ENCODE results near the gene NAV3.

NAV3 gene

DNA sequence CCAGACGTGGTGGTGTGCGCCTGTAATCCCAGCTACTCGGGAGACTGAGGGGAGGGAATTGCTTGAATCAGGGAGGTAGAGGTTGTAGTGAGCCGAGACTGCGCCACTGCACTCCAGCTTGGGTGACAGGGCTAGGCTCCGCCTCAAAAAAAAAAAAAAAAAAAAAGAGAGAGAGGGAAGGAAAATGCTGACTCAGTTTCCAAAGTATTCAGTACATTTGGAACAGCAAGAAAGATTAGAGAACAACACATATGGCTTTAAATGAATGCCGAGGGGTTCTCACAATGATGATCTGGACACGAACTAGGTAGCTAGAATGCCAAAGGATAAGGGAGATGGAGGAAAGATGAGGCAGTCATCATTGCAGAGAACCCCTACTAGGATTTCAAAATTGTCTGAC lies 97.4 kb downstream of the NAV3 start:
- Mint-ChIP-seq H3K36me3 (no peaks in the 10 kb centered on the region), H3K27ac (no peak overlapping the region), H3K9me3 (peaks cover 2% of the 10 kb centered on the region), H3K4me1 (no peaks in the 10 kb centered on the region), H3K4me3 (no peak overlapping the region), H3K27me3 (no peaks in the 10 kb centered on the region)
- no peak for DNase-seq
- CTCF ChIA-PET = no interaction called here

DNA sequence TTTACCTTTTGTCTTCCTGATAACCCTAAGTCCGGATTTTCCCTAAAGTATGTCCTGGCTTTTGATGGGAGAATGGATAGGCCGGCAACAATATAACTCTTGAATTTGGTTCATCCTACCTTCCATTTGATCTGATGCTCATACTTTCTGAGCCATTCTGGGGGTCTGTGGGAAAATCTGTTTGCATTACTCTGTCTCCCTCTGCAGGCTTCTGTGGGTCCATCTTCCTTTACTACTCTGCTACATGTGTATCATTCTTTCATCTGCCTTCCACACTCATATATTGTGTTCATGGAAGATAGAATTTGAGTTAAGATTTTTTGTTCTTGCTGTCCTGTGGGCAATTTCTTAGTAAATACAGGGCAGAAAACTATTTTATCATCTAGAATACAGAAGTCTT lies 101.5 kb downstream of the NAV3 start:
- CTCF ChIA-PET = no interaction called here
- DNase-seq = no peak
- Mint-ChIP-seq H3K27ac (no peak overlapping the region), H3K36me3 (no peaks in the 10 kb centered on the region), H3K4me1 (no peaks in the 10 kb centered on the region), H3K27me3 (no peaks in the 10 kb centered on the region), H3K9me3 (peaks cover 2% of the 10 kb centered on the region), H3K4me3 (no peak overlapping the region)

DNA sequence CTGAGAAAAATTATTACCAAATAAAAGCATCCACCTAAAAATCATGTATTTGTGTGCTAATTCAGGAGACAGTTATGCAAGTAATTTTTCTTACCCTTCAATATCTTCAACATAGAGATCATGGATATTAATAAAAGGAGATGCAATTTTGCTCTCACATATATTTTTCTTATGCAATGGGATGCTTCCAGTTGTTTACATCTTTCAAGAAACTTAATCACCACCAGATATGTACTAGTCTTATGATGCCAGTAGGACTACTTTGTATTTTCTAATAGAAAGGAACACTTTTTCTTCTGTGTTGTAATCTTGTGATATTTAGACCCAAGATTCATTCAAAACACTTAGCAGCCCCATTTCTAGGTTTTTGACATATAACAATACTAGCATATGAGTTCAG lies 107.6 kb downstream of the NAV3 start:
- peaks cover 2% of the 10 kb centered on the region for H3K9me3 Mint-ChIP-seq
- H3K4me3 Mint-ChIP-seq = no peak overlapping the region
- H3K27me3 Mint-ChIP-seq = no peaks in the 10 kb centered on the region
- no peaks in the 10 kb centered on the region for H3K4me1 Mint-ChIP-seq
- no peak overlapping the region for H3K27ac Mint-ChIP-seq
- DNase-seq = no peak
- CTCF ChIA-PET = no interaction called here
- H3K36me3 Mint-ChIP-seq = no peaks in the 10 kb centered on the region

DNA sequence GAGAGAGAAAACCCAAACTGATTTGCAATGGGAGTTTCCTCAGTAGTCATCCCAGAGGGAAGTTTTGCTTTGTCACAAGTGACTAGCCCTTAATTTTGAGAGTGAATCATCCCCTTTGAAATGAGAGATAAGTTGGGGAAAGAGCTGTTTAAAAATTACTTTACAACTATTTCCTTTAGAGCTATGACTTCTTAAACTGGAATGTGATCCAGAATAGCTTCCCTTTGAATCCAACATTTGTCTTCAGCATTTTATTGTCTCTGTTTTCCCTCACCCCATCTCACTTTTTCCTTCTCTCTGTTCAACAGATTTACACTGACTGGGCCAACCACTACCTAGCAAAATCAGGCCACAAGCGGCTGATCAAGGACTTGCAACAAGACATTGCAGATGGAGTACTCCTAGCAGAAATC lies 109.3 kb downstream of the NAV3 start:
- Mint-ChIP-seq H3K9me3 (peaks cover 2% of the 10 kb centered on the region), H3K36me3 (no peaks in the 10 kb centered on the region), H3K4me1 (no peaks in the 10 kb centered on the region), H3K27me3 (no peaks in the 10 kb centered on the region), H3K4me3 (no peak overlapping the region), H3K27ac (no peak overlapping the region)
- CTCF ChIA-PET = no interaction called here
- no peak for DNase-seq

DNA sequence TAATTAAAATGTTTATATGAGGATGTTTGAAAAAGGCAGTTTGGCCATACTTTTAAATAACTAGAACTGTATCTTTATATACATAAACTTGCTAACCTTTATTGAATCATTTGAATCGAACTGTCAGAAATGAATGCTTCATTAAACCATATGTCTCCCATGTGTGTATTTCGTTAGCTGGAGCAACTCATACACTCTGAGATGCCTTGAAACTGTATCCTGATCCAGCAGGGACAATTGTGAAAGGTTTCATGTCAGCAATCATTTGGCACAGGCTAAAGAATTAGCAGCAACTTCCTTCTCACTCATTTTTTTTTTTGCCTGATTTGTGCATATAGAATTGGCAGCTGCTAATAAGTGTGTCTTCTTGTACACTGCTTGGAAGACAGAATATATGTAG lies 109.9 kb downstream of the NAV3 start:
- DNase-seq = no peak
- H3K4me1 Mint-ChIP-seq = no peaks in the 10 kb centered on the region
- CTCF ChIA-PET = no interaction called here
- H3K9me3 Mint-ChIP-seq = peaks cover 2% of the 10 kb centered on the region
- H3K4me3 Mint-ChIP-seq = no peak overlapping the region
- no peaks in the 10 kb centered on the region for H3K27me3 Mint-ChIP-seq
- H3K27ac Mint-ChIP-seq = no peak overlapping the region
- no peaks in the 10 kb centered on the region for H3K36me3 Mint-ChIP-seq

DNA sequence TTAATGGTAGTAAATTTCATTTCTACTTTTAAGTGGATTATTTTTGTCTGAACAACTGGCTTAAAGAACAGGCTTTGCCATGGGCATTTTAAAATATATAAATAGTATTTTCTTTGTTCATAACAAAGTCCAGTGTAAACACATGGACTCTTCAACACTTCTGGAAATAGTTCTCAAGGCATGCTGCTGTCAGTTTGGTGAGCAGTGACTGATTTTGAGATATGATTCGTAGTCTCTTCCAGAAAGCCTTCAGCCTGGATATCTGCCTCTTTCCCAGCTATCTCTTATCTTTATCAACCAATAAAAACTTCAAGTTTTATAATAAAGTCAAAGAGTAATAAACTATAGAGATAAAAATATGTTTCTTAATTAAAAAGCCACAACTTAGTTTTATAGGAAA lies 110.7 kb downstream of the NAV3 start:
- no peak for DNase-seq
- CTCF ChIA-PET = no interaction called here
- no peaks in the 10 kb centered on the region for H3K36me3 Mint-ChIP-seq
- no peaks in the 10 kb centered on the region for H3K27me3 Mint-ChIP-seq
- no peak overlapping the region for H3K4me3 Mint-ChIP-seq
- no peak overlapping the region for H3K27ac Mint-ChIP-seq
- H3K4me1 Mint-ChIP-seq = no peaks in the 10 kb centered on the region
- peaks cover 2% of the 10 kb centered on the region for H3K9me3 Mint-ChIP-seq

DNA sequence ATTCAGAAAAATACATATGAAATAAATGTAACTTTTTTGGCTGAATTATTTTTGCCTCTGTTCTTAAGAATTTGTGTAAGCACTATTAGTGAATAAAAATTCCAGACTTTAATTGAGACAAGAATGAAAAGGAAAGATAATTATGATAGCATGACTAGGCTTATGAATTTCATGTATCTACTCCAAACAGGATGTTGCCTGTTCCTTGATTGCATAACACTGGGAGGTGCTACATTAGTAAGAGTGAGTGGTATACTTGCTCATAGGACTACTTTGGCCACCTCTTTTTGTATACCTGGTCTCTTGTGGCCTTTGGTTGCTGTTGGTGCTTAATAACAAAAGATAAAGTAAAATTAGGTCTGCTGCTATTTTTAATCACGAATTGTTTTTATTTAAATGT lies 112.8 kb downstream of the NAV3 start:
- Mint-ChIP-seq H3K9me3 (peaks cover 2% of the 10 kb centered on the region), H3K4me1 (no peaks in the 10 kb centered on the region), H3K36me3 (no peaks in the 10 kb centered on the region), H3K27me3 (no peaks in the 10 kb centered on the region), H3K4me3 (no peak overlapping the region), H3K27ac (no peak overlapping the region)
- CTCF ChIA-PET = no interaction called here
- no peak for DNase-seq

DNA sequence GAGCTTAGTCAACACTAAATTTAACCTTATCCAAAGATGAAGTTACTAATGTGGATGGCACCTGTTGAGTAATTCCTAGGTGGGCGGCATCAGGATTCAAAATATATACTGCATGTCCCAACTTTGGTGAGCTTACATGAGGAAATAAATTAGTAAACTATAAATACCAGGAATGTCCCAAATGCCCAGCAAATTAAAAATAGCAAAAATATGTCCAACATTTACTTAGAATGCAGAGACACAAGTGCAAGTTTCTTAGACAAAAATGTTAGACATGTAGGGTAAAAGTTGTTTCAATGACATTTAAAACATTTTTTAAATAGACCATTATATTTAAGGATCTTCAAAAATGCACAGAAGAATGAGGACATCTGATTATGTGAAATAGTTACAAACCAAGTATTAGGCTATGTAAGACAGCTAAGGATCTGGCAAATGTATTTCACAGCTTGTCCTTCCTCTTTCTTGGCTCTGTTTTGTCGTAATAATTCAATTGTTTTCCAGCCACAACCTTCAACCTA lies 115.9 kb downstream of the NAV3 start:
- no peaks in the 10 kb centered on the region for H3K36me3 Mint-ChIP-seq
- no peak for DNase-seq
- H3K27ac Mint-ChIP-seq = no peak overlapping the region
- no peaks in the 10 kb centered on the region for H3K4me1 Mint-ChIP-seq
- CTCF ChIA-PET = no interaction called here
- no peaks in the 10 kb centered on the region for H3K27me3 Mint-ChIP-seq
- H3K4me3 Mint-ChIP-seq = no peak overlapping the region
- peaks cover 11% of the 10 kb centered on the region for H3K9me3 Mint-ChIP-seq

DNA sequence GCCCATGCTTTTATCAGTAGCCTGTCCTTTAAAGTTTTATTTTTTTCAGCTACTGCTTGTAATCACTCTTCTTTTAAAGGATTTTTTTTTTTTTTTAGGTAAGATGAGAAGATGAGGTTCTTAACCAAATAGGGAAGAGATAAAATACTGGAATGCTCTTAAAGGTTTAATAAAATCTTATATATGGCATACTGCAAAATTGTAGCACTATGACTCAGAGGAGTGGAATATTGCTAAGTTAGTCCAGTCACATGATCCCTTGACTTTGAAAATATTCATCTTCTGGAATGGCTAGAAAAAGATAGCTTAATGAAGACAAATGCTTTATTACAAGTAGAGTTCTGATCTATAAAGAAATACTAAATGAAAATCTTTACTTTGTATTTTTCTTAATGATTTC lies 116.6 kb downstream of the NAV3 start:
- H3K27me3 Mint-ChIP-seq = no peaks in the 10 kb centered on the region
- no peaks in the 10 kb centered on the region for H3K4me1 Mint-ChIP-seq
- CTCF ChIA-PET = no interaction called here

DNA sequence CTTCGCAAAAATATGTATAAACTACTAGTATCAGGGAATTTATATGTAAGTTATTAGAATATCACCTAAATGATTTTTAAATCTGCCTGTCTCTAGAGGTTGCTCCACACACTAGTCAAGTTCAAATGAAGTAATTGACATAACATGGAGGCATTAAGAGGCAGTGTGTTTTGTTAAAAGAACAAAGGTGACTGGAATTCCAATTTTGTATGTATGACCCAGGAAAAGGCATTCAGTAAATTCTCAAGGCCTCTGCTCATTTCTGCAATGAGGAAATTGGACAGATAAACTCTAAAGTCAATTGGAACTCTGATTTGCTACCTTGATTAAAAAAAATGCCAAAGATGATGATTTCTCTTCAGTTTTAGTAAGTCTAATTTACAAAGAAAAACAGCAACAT lies 117.1 kb downstream of the NAV3 start:
- Mint-ChIP-seq H3K4me1 (no peaks in the 10 kb centered on the region), H3K4me3 (no peak overlapping the region)
- CTCF ChIA-PET = no interaction called here

More for the DNA sequence above, 116.6 kb downstream of the NAV3 start:
- peaks cover 14% of the 10 kb centered on the region for H3K9me3 Mint-ChIP-seq
- no peak for DNase-seq
- no peak overlapping the region for H3K27ac Mint-ChIP-seq
- H3K4me3 Mint-ChIP-seq = no peak overlapping the region
- H3K36me3 Mint-ChIP-seq = no peaks in the 10 kb centered on the region

DNA sequence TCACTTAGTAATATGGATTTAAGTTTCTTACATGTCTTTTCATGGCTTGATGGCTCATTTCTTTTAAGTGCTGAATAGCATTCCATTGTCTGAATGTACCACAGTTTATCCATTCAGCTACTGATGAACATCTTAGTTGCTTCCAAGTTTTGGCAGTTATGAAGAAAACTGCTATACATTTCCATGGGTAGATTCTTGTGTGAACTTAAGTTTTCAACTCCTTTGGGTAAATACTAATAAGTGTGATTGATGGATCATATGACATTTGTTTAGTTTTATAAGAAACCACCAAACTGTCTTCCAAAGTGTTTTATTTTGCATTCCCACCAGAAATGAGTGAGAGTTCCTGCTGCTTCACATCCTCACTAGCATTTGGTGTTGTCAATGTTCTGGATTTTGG lies 119.2 kb downstream of the NAV3 start:
- no peak overlapping the region for H3K27ac Mint-ChIP-seq
- CTCF ChIA-PET = no interaction called here
- DNase-seq = no peak
- H3K9me3 Mint-ChIP-seq = peaks cover 12% of the 10 kb centered on the region
- H3K27me3 Mint-ChIP-seq = no peaks in the 10 kb centered on the region
- no peaks in the 10 kb centered on the region for H3K36me3 Mint-ChIP-seq
- H3K4me3 Mint-ChIP-seq = no peak overlapping the region
- no peaks in the 10 kb centered on the region for H3K4me1 Mint-ChIP-seq

More for the DNA sequence above, 117.1 kb downstream of the NAV3 start:
- DNase-seq = no peak
- Mint-ChIP-seq H3K36me3 (no peaks in the 10 kb centered on the region), H3K27ac (no peak overlapping the region), H3K9me3 (peaks cover 12% of the 10 kb centered on the region), H3K27me3 (no peaks in the 10 kb centered on the region)

DNA sequence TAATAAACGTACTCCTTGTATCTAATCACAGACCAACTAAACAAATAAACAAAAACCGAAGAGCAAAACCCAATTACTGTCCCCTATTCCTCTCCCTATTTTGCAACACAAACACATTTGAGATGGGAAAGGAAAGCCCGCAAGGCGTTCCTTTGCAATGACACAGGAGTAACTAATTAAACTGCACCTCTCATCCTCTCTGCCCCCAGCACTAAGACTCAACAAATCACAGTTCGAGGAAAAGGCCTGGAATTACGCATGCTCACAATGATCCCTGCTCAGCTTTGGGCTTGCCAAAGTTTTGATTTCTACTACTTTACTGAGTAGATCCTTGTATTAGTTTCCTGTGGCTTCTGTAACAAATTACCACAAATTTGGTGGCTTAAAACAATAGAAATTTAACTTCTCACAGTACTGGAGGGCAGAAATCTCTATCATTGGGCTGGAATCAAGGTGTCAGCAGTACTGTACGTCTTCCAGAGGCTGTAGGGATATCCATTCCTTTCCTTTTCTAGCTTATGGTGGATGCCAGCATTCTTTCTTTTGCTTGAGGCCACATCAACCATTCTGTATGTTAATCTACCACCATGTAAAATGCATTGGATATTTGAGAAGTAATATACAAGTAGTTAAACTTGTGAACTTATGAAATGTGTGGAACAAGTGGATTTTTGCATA lies 123.0 kb downstream of the NAV3 start:
- Mint-ChIP-seq H3K4me1 (no peaks in the 10 kb centered on the region), H3K36me3 (no peaks in the 10 kb centered on the region), H3K27me3 (no peaks in the 10 kb centered on the region), H3K4me3 (no peak overlapping the region), H3K27ac (no peak overlapping the region), H3K9me3 (peaks cover 12% of the 10 kb centered on the region)
- DNase-seq = no peak
- CTCF ChIA-PET = no interaction called here

DNA sequence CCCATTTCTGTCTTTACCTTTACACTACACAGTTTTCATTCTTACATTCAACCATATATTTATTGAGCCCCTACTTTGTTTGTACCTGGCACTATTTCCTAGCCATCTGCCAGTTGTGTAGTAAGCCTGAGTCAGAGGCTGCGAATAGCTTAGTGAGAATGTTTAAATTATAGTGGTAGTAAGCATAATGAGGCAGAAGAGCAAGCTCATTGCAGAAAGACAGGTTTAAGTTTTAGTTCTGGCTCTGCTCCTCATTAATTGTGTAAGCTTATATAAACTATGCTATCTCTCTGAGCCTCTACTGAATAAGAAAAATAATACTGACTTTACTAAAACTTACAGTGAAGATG lies 123.5 kb downstream of the NAV3 start:
- H3K4me1 Mint-ChIP-seq = no peaks in the 10 kb centered on the region
- no peaks in the 10 kb centered on the region for H3K27me3 Mint-ChIP-seq
- H3K9me3 Mint-ChIP-seq = peaks cover 12% of the 10 kb centered on the region
- no peaks in the 10 kb centered on the region for H3K36me3 Mint-ChIP-seq
- no peak overlapping the region for H3K4me3 Mint-ChIP-seq
- H3K27ac Mint-ChIP-seq = no peak overlapping the region
- CTCF ChIA-PET = no interaction called here
- DNase-seq = no peak

DNA sequence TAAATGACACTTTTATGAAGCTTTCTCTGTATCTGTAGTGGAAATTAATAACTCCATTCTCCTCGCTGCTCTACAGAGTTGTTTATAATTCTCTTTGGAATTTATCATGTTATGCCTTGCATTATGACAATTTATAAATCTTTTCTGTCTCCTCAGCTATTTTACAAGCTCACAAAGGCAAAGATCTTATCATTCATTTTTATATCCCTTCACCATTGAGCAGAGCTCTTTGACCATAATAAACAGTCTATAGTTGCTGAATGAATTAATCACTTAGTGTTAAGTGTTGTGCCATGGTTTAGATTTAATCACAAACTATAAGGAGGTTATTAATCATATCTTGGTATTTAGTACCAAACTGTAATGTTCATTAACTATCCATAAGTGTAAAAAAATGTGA lies 126.4 kb downstream of the NAV3 start:
- no peaks in the 10 kb centered on the region for H3K4me1 Mint-ChIP-seq
- H3K36me3 Mint-ChIP-seq = no peaks in the 10 kb centered on the region
- CTCF ChIA-PET = no interaction called here
- DNase-seq = no peak
- H3K27ac Mint-ChIP-seq = no peak overlapping the region
- peaks cover 2% of the 10 kb centered on the region for H3K9me3 Mint-ChIP-seq
- no peaks in the 10 kb centered on the region for H3K27me3 Mint-ChIP-seq
- H3K4me3 Mint-ChIP-seq = no peak overlapping the region

DNA sequence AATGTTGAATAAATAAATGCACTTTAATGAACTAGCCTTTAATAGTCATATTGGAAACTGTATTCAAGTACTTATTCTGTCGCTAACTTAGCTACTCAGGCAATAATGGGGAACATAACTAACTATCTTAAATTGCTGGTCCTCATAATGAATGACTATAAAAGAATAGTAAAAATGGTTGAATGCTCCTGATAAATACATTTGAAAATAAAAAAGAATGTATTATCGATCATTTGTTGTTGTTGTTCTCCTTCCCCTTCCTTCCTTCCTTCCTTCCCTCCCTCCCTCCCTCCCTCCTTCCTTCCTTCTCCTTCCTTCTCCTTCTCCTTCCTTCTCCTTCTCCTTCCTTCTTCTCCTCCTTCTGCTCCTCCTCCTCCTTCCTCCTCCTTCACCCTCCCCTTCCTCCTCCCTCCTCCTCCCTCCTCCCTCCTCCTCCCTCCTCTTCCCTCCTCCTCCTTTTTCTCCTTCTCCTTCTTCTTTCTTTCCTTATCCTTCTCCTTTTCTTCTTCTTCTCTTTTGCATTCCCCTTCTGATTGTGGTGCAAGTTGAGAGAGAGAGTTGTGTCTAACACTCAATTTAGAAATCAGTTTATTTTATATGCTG lies 133.0 kb downstream of the NAV3 start:
- CTCF ChIA-PET = no interaction called here
- Mint-ChIP-seq H3K27ac (no peak overlapping the region), H3K4me1 (no peaks in the 10 kb centered on the region), H3K27me3 (no peaks in the 10 kb centered on the region), H3K4me3 (no peak overlapping the region), H3K36me3 (no peaks in the 10 kb centered on the region), H3K9me3 (no peaks in the 10 kb centered on the region)
- DNase-seq = no peak

Measured in activated naive CD4-positive, alpha-beta T cell treated with anti-CD3 and anti-CD28 coated beads, Interleukin-2, amount 10 ng/mL, durations not matched to agents 7 days and 5 days (primary cell).